GM21528 (cell line): ENCODE data around the gene ZNF646.

Source experiments
- ATAC-seq: cut with Tn5 transposase; IDR thresholded peaks from one replicate; pipeline ENCODE4 v1.9.1; 2021; ENCODE audit warnings: mild to moderate bottlenecking, moderate library complexity; ENCODE audit not compliant: unreplicated experiment, low FRiP score

Gene ZNF646

GRCh38 chr16:31106509-31107464 lies 32.6 kb downstream of the ZNF646 start:
- no peak for ATAC-seq

DNA sequence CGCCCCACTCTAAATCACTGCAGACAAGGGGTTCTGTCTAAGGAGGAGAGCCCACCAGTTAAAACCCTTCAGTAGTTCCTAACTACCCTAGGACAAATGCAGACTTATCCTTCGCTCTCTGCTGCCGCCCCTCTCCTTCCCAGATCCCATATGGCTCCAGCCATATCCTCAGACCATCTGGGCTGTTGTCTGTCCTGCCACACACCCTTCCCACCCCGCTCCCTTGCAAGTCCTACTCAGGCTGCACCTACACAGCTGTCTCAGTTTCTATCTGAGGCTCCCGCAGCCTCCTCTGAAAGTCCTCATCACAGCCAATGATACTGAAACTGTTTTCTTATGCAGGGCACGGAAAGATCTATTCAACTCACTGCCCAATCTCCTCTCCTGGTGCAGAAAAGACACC lies 33.2 kb downstream of the ZNF646 start:
- peak; percentile 51 for ATAC-seq

- ATAC-seq: peak; percentile 81
Observed at GRCh38 chr16:31108035-31108793, 34.0 kb downstream of the ZNF646 start, which contains the start of gene BCKDK. BCKDK (plus strand) TSS chr16:31108386; CDS start chr16:31109224, 838 bp downstream.

DNA sequence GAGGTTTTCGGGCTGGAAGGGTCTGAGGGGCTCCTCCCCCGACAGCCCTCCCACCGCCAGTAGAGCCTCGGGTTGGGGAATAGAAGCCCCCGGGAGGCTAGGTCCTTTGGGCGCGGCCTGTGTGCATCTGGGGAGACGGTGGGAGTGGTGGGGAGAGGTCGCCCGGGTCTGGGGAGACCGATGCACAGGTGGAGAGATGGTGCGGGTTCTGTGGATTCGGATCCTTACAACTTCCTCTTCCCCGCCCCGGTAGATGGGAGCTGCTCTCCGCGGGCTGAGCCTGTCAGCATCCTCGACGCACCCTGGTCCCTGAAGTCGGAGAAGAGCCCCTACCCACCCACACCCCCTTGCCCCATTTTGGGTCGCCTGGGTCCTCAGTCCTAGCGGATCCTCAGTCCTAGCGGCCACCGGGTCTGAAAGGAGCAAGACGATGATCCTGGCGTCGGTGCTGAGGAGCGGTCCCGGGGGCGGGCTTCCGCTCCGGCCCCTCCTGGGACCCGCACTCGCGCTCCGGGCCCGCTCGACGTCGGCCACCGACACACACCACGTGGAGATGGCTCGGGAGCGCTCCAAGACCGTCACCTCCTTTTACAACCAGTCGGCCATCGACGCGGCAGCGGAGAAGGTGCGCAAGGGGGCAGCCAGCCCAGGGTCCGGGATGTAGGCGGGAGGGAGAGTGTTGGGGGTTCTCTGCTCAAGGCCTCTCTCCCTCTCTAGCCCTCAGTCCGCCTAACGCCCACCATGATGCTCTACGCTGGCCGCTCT lies 34.8 kb downstream of the ZNF646 start:
- ATAC-seq: no peak

GRCh38 chr16:31109622-31110021 lies 35.4 kb downstream of the ZNF646 start:
- ATAC-seq: no peak

GRCh38 chr16:31110106-31111034 lies 36.1 kb downstream of the ZNF646 start:
- no peak for ATAC-seq

GRCh38 chr16:31111881-31112466 lies 37.8 kb downstream of the ZNF646 start:
- ATAC-seq: no peak

DNA sequence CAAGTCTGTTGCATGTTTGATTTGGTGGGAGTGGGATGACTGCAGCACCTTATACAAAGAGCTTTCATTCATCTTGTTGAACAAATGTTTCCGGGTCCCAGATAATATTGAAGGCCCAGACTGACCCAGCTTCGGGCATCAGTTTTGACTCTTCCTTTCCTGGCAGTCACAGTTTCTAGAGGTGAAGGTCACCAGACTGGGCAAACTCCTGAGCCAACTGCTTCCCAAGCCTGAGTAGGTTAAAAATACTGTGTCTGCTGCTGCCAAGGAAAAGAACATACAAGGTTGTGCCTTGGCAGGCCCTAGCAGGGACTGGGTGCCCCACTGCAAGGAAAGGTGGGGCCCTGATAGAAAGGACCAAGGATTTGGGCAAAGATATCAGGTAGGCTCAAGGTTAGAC lies 38.5 kb downstream of the ZNF646 start:
- ATAC-seq: no peak

DNA sequence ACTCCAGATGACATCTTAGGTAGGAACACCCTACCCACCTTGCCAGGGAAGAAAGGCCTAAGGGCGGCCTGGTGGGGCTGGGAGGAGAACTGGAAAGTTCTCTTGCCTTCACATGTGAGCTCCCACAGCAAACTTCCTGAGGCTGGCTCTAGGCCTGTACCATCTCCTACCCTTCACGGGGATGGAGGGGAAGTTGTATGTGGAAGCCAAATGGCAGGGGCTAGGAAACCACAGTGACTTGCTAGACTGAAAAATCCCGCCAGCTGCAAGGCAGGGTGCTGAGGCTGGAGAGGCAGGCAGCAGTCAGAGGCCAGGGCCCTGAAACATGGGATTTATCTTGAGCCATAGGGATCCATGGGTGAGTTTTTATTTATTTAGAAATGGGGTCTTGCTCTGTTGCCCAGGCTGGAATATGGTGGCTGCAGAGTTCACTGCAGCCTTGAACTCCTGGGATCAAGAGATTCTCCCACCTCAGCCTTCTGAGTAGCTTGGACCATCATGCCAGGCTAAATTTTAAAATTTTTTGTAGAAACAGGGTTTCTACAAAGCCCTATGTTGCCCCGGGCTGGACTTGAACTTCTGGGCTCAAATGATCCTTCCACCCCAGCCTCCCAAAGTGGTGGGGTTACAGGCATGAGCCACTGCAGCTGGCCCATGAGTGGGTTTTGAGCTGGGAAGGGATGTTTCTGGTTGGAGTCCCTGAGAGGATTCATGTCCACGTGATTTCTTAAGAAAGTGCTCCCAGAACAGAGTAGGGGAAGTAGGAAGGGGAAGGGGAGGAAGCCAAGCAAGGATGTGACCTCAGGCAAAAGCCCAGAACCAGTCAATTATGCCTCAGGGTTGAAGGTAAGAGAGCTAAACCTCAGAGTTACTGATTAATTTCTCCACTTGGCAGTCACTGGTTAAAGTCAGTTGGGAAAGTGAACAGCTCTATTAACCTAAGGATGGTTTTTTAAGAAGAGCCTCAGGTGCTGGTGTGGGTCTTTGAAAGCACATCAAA lies 39.2 kb downstream of the ZNF646 start:
- no peak for ATAC-seq

GRCh38 chr16:31114468-31114867 lies 40.2 kb downstream of the ZNF646 start:
- no peak for ATAC-seq

GRCh38 chr16:31117384-31118222 lies 43.4 kb downstream of the ZNF646 start, which contains the start of gene KAT8:
KAT8 (plus strand) TSS chr16:31117664; CDS start chr16:31117682, 18 bp downstream.
- peak; percentile 86 for ATAC-seq

DNA sequence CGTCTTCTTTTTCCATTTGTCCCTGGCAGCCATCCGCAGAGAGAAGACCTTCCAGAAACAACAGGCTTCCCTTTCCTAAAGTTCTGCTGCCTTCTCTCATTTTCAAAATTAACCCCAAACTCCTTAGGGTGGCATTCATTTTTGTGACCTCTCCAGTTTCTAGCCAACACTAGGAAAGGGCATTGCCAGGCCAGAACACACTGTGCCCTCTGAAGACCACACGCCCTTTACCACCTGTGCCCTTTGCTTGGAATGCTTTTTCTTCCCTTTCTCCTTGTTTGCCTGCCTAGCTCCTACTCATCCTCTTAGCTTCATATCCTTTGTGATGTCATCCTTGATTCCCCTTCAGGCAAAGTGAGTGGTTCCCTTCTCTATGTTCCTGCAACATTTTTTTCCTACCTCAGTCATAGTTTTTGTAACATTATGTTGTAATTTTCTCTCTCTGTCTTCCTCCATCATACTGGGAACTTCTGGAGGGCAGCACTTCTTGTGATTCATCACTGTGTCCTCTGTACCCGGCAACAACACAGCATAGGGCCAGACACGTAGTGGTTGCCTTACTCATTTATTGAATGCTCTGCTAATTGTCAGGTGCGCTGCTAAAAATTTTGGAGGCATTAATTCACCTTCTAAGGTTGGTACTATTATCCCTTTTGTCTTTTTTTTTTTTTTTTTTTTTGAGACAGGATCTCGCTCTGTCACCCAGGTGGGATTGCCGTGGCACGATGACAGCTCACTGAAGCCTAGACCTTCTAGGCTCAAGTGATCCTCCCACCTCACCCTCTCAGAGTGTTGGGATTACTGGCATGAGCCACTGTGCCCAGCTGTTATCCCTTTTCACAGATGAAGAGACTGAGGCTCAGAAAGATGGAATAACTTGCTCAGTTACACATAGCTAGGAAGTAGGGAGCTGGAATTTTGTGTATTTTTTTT lies 44.3 kb downstream of the ZNF646 start:
- ATAC-seq: no peak

DNA sequence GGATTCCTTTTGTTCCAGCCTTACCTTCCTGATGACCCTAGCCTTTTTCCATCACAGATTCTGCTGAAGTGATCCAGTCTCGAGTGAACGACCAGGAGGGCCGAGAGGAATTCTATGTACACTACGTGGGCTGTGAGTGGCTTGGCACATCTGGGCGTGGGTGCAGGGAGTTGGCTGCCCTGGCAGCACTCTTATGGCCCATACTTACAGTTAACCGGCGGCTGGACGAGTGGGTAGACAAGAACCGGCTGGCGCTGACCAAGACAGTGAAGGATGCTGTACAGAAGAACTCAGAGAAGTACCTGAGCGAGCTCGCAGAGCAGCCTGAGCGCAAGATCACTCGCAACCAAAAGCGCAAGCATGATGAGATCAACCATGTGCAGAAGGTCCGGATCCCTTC lies 45.9 kb downstream of the ZNF646 start:
- ATAC-seq: no peak

GRCh38 chr16:31125844-31126243 lies 51.6 kb downstream of the ZNF646 start:
- no peak for ATAC-seq

GRCh38 chr16:31127182-31127581 lies 53.0 kb downstream of the ZNF646 start:
- no peak for ATAC-seq
